Stimulated activated effector memory CD8-positive, alpha-beta T cell treated with anti-CD3 and anti-CD28 coated beads, Interleukin-12 subunit alpha, Interleukin-12 subunit beta, amount 100 ng/mL, for 72 hours (primary cell): ENCODE measurements around the gene PLCB1.
A peak's percentile ranks its signal among the peaks of the same experiment; 100 is the strongest.
"Not testable (repeated sequence)": the region's sequence is repeated elsewhere in the genome, so short reads cannot be mapped to it uniquely, and the experiment has no call there.

Experiments
- ATAC-seq: fragments of 150-1000 bp; cut with Tn5 transposase; 2 replicates; pipeline ENCODE4 v1.10.0; 2021
- DNase-seq, 2 donors: peaks; one replicate each; pipeline ENCODE4 v3.0.0; 2021 to 2022; ENCODE audit warnings: low spot score in 2 of 2
- H3K27ac Mint-ChIP-seq: one replicate; pipeline ENCODE4 v1.8.0; 2022; ENCODE audit warnings: mild to moderate bottlenecking, mixed read lengths
- H3K36me3 Mint-ChIP-seq: one replicate; pipeline ENCODE4 v1.8.0; 2022; ENCODE audit warnings: mild to moderate bottlenecking, mixed read lengths
- H3K4me1 Mint-ChIP-seq: one replicate; pipeline ENCODE4 v1.8.0; 2022; ENCODE audit warnings: mixed read lengths
- H3K4me3 Mint-ChIP-seq: one replicate; pipeline ENCODE4 v1.8.0; 2022; ENCODE audit warnings: mild to moderate bottlenecking, mixed read lengths
- H3K9me3 Mint-ChIP-seq: one replicate; pipeline ENCODE4 v1.8.0; 2022; ENCODE audit warnings: mixed read lengths

Gene PLCB1

GRCh38 chr20:8573686-8574085, 441.6 kb downstream of the PLCB1 start:
- Mint-ChIP-seq H3K36me3 (no peaks in the 10 kb centered on the region), H3K4me1 (peaks cover 10% of the 10 kb centered on the region), H3K9me3 (peaks cover 2% of the 10 kb centered on the region), H3K4me3 (no peak overlapping the region), H3K27ac (no peak overlapping the region)
- DNase-seq (no peak), ATAC-seq (no peak)

GRCh38 chr20:8575114-8575513, 443.0 kb downstream of the PLCB1 start:
- DNase-seq (no peak), ATAC-seq (no peak)
- Mint-ChIP-seq H3K4me3 (no peak overlapping the region), H3K4me1 (peaks cover 10% of the 10 kb centered on the region), H3K27ac (no peak overlapping the region), H3K9me3 (peaks cover 2% of the 10 kb centered on the region), H3K36me3 (no peaks in the 10 kb centered on the region)

DNA sequence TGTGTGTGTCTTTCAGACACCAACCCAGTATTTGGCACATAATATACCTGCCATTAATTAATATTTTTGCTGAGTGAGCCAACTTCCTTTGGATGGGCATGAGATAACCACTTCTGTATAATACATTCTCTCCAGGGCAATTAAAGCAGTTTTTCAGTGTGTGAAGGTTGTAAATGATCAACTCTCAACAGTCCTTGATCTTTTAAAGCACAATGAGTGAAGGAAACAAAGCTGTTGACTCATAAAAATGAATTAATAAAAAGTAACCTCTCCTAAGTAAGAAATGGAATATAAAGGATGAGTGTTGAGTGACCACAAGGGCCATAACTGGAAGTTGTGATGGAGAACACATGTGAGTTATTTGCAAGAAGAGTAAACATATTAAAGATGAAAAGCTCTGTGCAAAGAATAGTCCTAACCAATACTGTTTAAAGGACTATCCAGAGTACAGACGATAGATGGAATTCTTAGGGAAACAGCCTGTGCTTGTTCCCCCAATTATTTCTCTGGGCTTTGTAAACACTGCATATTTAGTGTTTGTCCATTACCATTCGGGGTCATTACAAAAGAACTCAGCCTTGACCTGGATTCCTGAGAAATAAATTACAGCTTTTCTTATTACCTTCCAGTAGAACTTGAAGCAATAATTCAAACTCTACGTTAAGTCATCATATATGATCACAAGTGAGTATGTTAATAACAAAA, 446.2 kb downstream of the PLCB1 start:
- H3K9me3 Mint-ChIP-seq, result no peaks in the 10 kb centered on the region

GRCh38 chr20:8579035-8579434, 447.0 kb downstream of the PLCB1 start:
- H3K4me3 Mint-ChIP-seq, result no peak overlapping the region
- no peaks in the 10 kb centered on the region for H3K9me3 Mint-ChIP-seq
- ATAC-seq, result no peak
- no peaks in the 10 kb centered on the region for H3K36me3 Mint-ChIP-seq
- H3K27ac Mint-ChIP-seq, result no peak overlapping the region
- no peak for DNase-seq
- no peaks in the 10 kb centered on the region for H3K4me1 Mint-ChIP-seq

More for the DNA sequence above, 446.2 kb downstream of the PLCB1 start:
- DNase-seq (no peak), ATAC-seq (no peak)
- Mint-ChIP-seq H3K4me3 (no peak overlapping the region), H3K36me3 (no peaks in the 10 kb centered on the region), H3K4me1 (no peaks in the 10 kb centered on the region), H3K27ac (no peak overlapping the region)

DNA sequence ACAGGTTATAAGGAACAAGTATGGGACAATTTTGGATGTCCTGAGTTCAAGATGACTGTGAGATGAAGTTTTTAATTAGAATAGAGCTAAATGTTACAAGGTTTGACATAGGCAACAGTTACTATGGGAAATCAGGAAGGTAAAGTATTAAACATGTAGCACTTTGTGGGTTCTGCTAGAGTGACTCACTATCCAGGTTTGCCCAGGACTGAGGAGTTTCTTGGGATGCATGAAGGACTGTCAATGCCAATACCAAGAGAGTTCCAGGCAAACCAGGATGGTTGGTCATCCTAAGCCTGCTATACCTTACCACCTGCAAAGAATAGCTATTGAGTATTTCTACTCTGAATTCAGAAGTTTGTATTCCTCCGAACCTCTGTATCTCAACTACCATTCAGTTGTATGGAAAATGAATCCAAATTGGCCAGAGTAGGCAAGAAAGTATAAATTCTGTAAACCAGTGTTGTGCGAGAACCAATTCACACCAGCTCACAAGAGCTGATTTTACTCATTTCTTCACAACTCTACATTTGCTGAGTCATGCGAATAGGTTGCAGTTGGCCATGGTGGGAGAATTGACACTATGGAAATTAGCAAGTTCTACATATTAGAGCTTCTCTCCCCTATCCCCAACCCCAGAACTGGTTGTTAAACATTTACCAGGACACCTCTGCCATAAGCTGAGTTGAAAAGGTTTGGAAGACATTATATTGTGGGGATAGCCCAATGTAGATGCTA, 449.5 kb downstream of the PLCB1 start:
- ATAC-seq, result peak; percentile 44
- H3K4me3 Mint-ChIP-seq, result no peak overlapping the region

DNA sequence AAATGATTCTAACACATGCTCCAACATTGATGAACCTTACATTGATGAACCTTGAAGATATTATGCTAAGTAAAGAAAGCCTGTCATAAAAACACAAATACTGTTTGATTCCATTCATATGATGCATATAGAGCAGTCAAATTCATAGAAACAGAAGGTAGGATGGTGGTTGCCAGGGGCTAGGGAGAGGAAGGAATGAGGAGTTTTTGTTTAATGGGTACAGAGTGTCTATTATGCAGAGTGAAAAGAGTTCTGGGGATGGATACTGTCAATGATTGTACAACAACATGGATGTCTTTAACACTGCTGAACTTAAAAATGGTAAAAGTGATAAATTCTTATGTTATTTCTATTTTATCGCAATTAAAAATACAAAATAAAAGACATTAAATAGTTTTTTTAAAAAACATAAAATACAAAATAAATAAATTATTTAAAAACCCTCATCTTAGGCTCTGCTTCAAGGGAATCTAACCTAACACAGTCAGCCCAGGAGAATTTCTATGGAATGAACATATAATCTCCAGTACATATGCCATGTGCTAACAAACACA, 451.0 kb downstream of the PLCB1 start:
- no peaks in the 10 kb centered on the region for H3K36me3 Mint-ChIP-seq
- H3K4me3 Mint-ChIP-seq, result no peak overlapping the region
- ATAC-seq (no peak), DNase-seq (no peak)
- no peaks in the 10 kb centered on the region for H3K9me3 Mint-ChIP-seq
- peaks cover 9% of the 10 kb centered on the region for H3K4me1 Mint-ChIP-seq
- no peak overlapping the region for H3K27ac Mint-ChIP-seq

More for the DNA sequence above, 449.5 kb downstream of the PLCB1 start:
- DNase-seq, result no peak
- H3K9me3 Mint-ChIP-seq, result no peaks in the 10 kb centered on the region
- no peaks in the 10 kb centered on the region for H3K36me3 Mint-ChIP-seq
- no peaks in the 10 kb centered on the region for H3K4me1 Mint-ChIP-seq
- H3K27ac Mint-ChIP-seq, result no peak overlapping the region

GRCh38 chr20:8583566-8584043, 451.5 kb downstream of the PLCB1 start:
- no peak overlapping the region for H3K4me3 Mint-ChIP-seq
- no peak for DNase-seq
- no peaks in the 10 kb centered on the region for H3K9me3 Mint-ChIP-seq
- peaks cover 14% of the 10 kb centered on the region for H3K4me1 Mint-ChIP-seq
- no peaks in the 10 kb centered on the region for H3K36me3 Mint-ChIP-seq
- no peak overlapping the region for H3K27ac Mint-ChIP-seq
- no peak for ATAC-seq

GRCh38 chr20:8587251-8587650, 455.2 kb downstream of the PLCB1 start:
- Mint-ChIP-seq H3K36me3 (no peaks in the 10 kb centered on the region), H3K27ac (no peak overlapping the region), H3K4me3 (no peak overlapping the region), H3K9me3 (no peaks in the 10 kb centered on the region), H3K4me1 (peaks cover 14% of the 10 kb centered on the region)
- ATAC-seq, result no peak
- DNase-seq, result no peak

DNA sequence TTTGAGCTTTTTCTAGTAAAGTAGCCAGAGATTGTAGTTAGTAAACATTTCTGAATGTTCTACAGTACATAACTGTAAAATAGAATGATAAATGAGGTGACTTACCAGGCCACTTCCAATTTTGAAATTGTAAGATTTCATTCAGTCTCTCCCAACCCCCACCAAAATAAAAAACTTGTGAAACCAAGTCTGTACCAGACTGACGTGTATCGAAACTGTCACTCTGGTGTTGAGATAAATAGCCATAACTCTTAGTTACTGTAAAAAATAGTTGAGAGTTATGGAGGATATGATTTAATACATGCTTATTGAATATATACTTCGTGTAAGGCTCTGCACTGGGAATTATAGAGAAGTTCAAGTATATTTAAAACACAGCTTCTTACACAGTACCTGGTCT, 455.7 kb downstream of the PLCB1 start:
- Mint-ChIP-seq H3K4me3 (no peak overlapping the region), H3K4me1 (peaks cover 14% of the 10 kb centered on the region), H3K36me3 (no peaks in the 10 kb centered on the region), H3K27ac (peak overlapping the region; percentile 26), H3K9me3 (no peaks in the 10 kb centered on the region)
- DNase-seq (no peak), ATAC-seq (peak; percentile 79)

GRCh38 chr20:8589956-8590355, 457.9 kb downstream of the PLCB1 start:
- Mint-ChIP-seq H3K4me1 (peaks cover 14% of the 10 kb centered on the region), H3K36me3 (no peaks in the 10 kb centered on the region), H3K27ac (no peak overlapping the region), H3K9me3 (no peaks in the 10 kb centered on the region), H3K4me3 (no peak overlapping the region)
- no peak for ATAC-seq
- DNase-seq, result no peak

- Mint-ChIP-seq H3K27ac (peak overlapping the region; percentile 9), H3K4me1 (peaks cover 27% of the 10 kb centered on the region)
- H3K4me3 Mint-ChIP-seq, DNase-seq, ATAC-seq, H3K9me3 Mint-ChIP-seq, H3K36me3 Mint-ChIP-seq: not testable (repeated sequence)
These were observed 469.0 kb downstream of the PLCB1 start for GRCh38 chr20:8600910-8601541.

- Mint-ChIP-seq H3K36me3 (no peaks in the 10 kb centered on the region), H3K4me1 (peaks cover 27% of the 10 kb centered on the region), H3K9me3 (peaks cover 5% of the 10 kb centered on the region), H3K27ac (peak overlapping the region; percentile 9), H3K4me3 (no peak overlapping the region)
- DNase-seq (no peak), ATAC-seq (peak; percentile 95)
These were observed 469.5 kb downstream of the PLCB1 start for GRCh38 chr20:8601542-8601912.

GRCh38 chr20:8602389-8603116, 470.5 kb downstream of the PLCB1 start:
- Mint-ChIP-seq H3K36me3 (no peaks in the 10 kb centered on the region), H3K27ac (peak overlapping the region; percentile 66), H3K4me1 (peaks cover 27% of the 10 kb centered on the region), H3K4me3 (peak overlapping the region; percentile 53), H3K9me3 (peaks cover 5% of the 10 kb centered on the region)
- DNase-seq (no peak), ATAC-seq (peak; percentile 58)

- Mint-ChIP-seq H3K4me3 (no peak overlapping the region), H3K9me3 (peaks cover 5% of the 10 kb centered on the region), H3K4me1 (peaks cover 2% of the 10 kb centered on the region)
These were observed 476.4 kb downstream of the PLCB1 start for GRCh38 chr20:8608470-8608869.

GRCh38 chr20:8616792-8617191, 484.7 kb downstream of the PLCB1 start:
- Mint-ChIP-seq H3K36me3 (no peaks in the 10 kb centered on the region), H3K4me3 (no peak overlapping the region), H3K4me1 (peaks cover 7% of the 10 kb centered on the region), H3K27ac (no peak overlapping the region), H3K9me3 (no peaks in the 10 kb centered on the region)
- no peak for DNase-seq
- ATAC-seq, result no peak

More at GRCh38 chr20:8608470-8608869, 476.4 kb downstream of the PLCB1 start:
- DNase-seq, result no peak
- Mint-ChIP-seq H3K36me3 (no peaks in the 10 kb centered on the region), H3K27ac (no peak overlapping the region)
- no peak for ATAC-seq
